NT2/D1 (cell line): Measurements from ENCODE around the gene WDR1.

ENCODE experiments used
- SUZ12 ChIP-seq: IDR thresholded peaks from 2 replicates; pipeline ENCODE4 v1.6.1; 2011; ENCODE audit not compliant: insufficient read length, insufficient read depth; ENCODE audit errors: extremely low read depth
- YY1 ChIP-seq: IDR thresholded peaks from 2 replicates; pipeline ENCODE4 v1.6.1; 2011; ENCODE audit not compliant: insufficient read length, insufficient read depth
- ZNF274 ChIP-seq: IDR thresholded peaks from 2 replicates; pipeline ENCODE4 v1.6.1; 2011; ENCODE audit warnings: mild to moderate bottlenecking, low read depth, low read length

DNA sequence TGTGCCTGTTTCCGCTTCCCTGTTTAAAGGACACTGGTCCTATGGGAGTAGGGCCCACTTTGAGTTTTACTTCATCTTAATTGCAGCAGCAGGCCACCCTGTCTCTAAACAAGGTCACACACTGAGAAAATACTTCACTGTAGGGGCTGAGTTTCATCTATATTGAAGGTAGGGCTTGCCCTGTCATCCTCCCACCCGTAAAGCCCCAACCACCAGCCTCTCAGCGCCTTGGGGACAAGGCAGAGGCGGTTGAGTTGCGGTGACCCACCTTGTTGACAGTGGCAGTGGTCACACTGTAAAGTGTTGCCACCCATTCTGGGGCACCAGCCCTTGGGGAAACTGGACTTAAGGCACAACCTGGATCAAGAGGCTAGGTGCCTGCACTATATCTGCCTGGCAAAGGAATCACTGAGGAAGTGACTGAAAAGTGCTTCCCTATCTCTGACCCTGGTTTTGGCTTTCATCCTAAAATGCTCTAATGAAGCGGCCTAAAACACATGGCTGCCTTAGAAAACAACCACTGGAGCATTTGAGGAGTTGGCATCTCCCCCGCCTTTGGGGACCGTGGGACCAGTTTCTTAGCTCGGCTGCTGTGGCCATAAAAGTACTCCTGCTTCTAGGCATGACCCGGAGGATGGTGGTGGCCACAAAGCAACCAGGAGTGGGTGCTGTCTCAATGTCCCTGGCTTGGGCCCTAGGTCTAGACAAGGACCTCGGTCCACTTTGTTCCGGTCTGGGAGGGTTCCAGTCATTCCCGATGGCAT, 7.8 kb upstream of the WDR1 start:
- TF ChIP-seq ZNF274 (no peak), YY1 (no peak), SUZ12 (no peak)
